ENCODE results near the gene RBFA.

The RBFA gene

DNA sequence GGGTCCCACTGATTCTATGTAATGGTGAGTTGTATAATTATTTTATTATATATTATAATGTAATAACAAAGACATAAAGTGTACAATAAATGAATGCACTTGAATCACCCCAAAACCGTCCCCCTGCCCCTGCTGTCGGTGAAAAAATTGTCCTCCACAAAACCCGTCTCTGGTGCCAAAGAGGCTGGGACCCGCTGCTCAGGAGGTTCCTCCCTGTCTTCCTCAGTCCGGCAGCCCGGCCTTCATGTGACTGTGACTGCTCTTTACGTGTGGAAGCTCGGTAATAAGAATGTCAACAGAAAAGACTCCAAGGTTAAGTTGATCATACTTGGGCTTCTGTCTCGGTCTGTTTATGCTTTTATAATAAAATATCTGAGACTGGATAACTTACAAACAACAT, 42.1 kb downstream of the RBFA start:
- no peak for DNase-seq

DNA sequence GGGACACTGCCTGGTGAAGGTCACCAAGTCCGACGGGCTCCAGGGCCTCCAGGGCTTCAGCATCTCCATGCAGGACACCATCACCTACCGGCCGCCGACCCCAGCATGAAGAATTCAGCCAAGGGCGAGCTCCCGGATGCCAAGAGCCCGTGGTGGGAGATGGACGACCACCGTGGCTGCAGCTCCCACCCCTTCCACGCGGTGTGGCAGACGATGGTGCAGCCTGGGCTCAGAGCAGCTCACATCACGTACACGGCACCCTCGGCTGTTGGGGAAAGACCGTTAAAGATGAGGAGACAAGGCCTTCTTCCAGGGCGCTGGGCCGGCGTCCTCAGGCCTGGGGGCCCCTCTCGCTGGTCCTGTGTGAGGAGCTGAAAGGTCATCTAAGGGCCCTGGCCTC, 43.6 kb downstream of the RBFA start:
- no peak for DNase-seq

Data from activated naive CD4-positive, alpha-beta T cell (primary cell).